HG03196 (cell line): Measurements from ENCODE around the gene WASHC1.
"Not testable (repeated sequence)": the region's sequence is repeated elsewhere in the genome, so short reads cannot be mapped to it uniquely, and the experiment has no call there.

Experiments
- ATAC-seq: cut with Tn5 transposase; IDR thresholded peaks from one replicate; pipeline ENCODE4 v1.9.1; 2021; ENCODE audit not compliant: unreplicated experiment

Gene WASHC1

GRCh38 chr9:16875-17274 is 12.4 kb downstream of the WASHC1 start:
- not testable (repeated sequence) for ATAC-seq

- not testable (repeated sequence) for ATAC-seq
Observed at GRCh38 chr9:14129-14809, 15.0 kb downstream of the WASHC1 start.

- not testable (repeated sequence) for ATAC-seq
Observed at GRCh38 chr9:11206-11605, 18.1 kb downstream of the WASHC1 start.

GRCh38 chr9:10653-11053 is 18.6 kb downstream of the WASHC1 start:
- not testable (repeated sequence) for ATAC-seq

- not testable (repeated sequence) for ATAC-seq
Observed at GRCh38 chr9:10207-10606, 19.0 kb downstream of the WASHC1 start.
